BJ (cell line): ENCODE data around the gene PGS1. TPM values are rescaled to one million over a fixed set of nuclear protein-coding genes. Genes with fewer than 3 reads are reported as not detected.

Experiments used
- CTCF ChIA-PET: fragments of 350-600 bp; formaldehyde crosslinking; extraction: SDS; loops from one replicate; lab custom pipeline; 2021; ENCODE audit warnings: antibody characterized with exemption, inconsistent platforms; lab: Yijun Ruan, JAX
- POLR2A ChIA-PET: fragments of 300-600 bp; sonication (Branson Sonifier 250); formaldehyde crosslinking; extraction: SDS; loops from one replicate; lab custom pipeline; 2021; ENCODE audit warnings: antibody characterized with exemption; lab: Charles Lee
- DNase-seq: peaks from one replicate; pipeline ENCODE4 v3.0.0-alpha.2; 2011; ENCODE audit warnings: low read depth
- H3K27me3 ChIP-seq: 2 replicates; pipeline ENCODE4 v1.6.0; 2011; ENCODE audit warnings: low read length; ENCODE audit not compliant: control insufficient read depth, insufficient read depth
- H3K36me3 ChIP-seq: 2 replicates; pipeline ENCODE4 v1.5.1; 2011; ENCODE audit warnings: low read length; ENCODE audit not compliant: control insufficient read depth, insufficient read depth
- H3K4me3 ChIP-seq: 2 replicates; pipeline ENCODE4 v1.5.1; 2011; ENCODE audit warnings: low read depth, mild to moderate bottlenecking, control low read depth, low read length
- CTCF ChIP-seq: IDR thresholded peaks from 2 replicates; pipeline ENCODE4 v1.5.1; 2011; ENCODE audit warnings: low read depth, mild to moderate bottlenecking, control low read depth, inconsistent platforms, low read length, moderate library complexity; ENCODE audit not compliant: insufficient read depth
- polyA plus RNA-seq: library from polyadenylated mRNA; depleted of rRNA; stranded (reverse); fragments of >200 nt; gene quantifications from 2 replicates; pipeline ENCODE4 v1.2.3, GENCODE V29; 2011

Gene PGS1
- polyA plus RNA-seq, 1 experiment, result 37.7 TPM

- no peak overlapping the region for H3K4me3 ChIP-seq
- H3K36me3 ChIP-seq, result no peaks in the 10 kb centered on the region
- TF ChIP-seq CTCF, result no peak
- no peak for DNase-seq
- CTCF ChIA-PET, result interaction anchor here (0.7 kb wide), 1 partner anchor 13 kb away, joined by 3 read pairs; no protein-coding TSS in a partner anchor
- POLR2A ChIA-PET, result no interaction called here
- H3K27me3 ChIP-seq, result no peaks in the 10 kb centered on the region
Observed at GRCh38 chr17:78332991-78333390, 45.5 kb upstream of the PGS1 start.

- H3K4me3 ChIP-seq, result no peak overlapping the region
- no peaks in the 10 kb centered on the region for H3K27me3 ChIP-seq
- no peaks in the 10 kb centered on the region for H3K36me3 ChIP-seq
- ChIA-PET POLR2A (interaction anchor here (0.5 to 0.9 kb wide), 2 partner anchors 21 to 1908 kb away, joined by 5 read pairs; no protein-coding TSS in a partner anchor), CTCF (interaction anchor here (0.9 to 1.5 kb wide), 5 partner anchors 10 to 46 kb away, joined by 3 to 5 read pairs (median 4); no protein-coding TSS in a partner anchor)
- DNase-seq, result no peak
- no peak for TF ChIP-seq CTCF
Observed at GRCh38 chr17:78335209-78335608, 43.2 kb upstream of the PGS1 start.

- no peak for DNase-seq
- ChIA-PET POLR2A (no interaction called here), CTCF (interaction anchor here (0.9 to 1.1 kb wide), 2 partner anchors 19 to 23 kb away, joined by 3 read pairs; no protein-coding TSS in a partner anchor)
- no peak for TF ChIP-seq CTCF
- Histone ChIP-seq H3K27me3 (no peaks in the 10 kb centered on the region), H3K36me3 (no peaks in the 10 kb centered on the region), H3K4me3 (no peak overlapping the region)
Observed at GRCh38 chr17:78337244-78338109, 41.0 kb upstream of the PGS1 start.

GRCh38 chr17:78338486-78339259 lies 39.8 kb upstream of the PGS1 start:
- ChIA-PET POLR2A (no interaction called here), CTCF (interaction anchor here (0.6 to 1.8 kb wide), 4 partner anchors 18 to 50 kb away, joined by 3 to 5 read pairs (median 4); no protein-coding TSS in a partner anchor)
- no peaks in the 10 kb centered on the region for H3K27me3 ChIP-seq
- H3K4me3 ChIP-seq, result no peak overlapping the region
- no peak for TF ChIP-seq CTCF
- DNase-seq, result no peak
- no peaks in the 10 kb centered on the region for H3K36me3 ChIP-seq
